ENCODE data around the gene CCDC33. TPM values are rescaled to one million over a fixed set of nuclear protein-coding genes. Genes with fewer than 3 reads are reported as not detected.

Gene CCDC33
- total RNA-seq, 2 donors from 2014 or later: 1.5 TPM; not detected in 1

DNA sequence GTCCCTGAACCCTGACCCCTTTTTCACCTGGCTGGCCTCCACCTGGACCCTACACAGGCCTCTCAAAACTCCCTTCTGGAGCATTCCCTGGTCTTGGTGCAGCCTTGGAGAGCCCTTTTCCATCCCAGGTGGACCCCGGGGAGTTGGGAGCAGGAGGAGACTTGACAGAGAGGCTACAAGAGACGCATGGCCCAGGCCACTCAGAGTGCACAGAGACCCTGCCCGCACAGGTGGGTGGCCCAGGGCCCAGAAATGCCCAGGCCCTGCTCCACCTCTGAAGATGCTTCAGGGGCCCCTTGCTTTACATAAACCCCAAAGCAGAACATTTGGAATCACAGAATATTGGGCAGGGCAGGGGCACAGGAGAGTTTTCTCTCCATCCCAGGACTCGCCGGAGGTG lies 97.0 kb downstream of the CCDC33 start:
- 96% methylated on average over 5 of the region's 5 CpGs for WGBS
- TF ChIP-seq, protein P1, sequence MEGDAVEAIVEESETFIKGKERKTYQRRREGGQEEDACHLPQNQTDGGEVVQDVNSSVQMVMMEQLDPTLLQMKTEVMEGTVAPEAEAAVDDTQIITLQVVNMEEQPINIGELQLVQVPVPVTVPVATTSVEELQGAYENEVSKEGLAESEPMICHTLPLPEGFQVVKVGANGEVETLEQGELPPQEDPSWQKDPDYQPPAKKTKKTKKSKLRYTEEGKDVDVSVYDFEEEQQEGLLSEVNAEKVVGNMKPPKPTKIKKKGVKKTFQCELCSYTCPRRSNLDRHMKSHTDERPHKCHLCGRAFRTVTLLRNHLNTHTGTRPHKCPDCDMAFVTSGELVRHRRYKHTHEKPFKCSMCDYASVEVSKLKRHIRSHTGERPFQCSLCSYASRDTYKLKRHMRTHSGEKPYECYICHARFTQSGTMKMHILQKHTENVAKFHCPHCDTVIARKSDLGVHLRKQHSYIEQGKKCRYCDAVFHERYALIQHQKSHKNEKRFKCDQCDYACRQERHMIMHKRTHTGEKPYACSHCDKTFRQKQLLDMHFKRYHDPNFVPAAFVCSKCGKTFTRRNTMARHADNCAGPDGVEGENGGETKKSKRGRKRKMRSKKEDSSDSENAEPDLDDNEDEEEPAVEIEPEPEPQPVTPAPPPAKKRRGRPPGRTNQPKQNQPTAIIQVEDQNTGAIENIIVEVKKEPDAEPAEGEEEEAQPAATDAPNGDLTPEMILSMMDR (IDR thresholded peaks at IDR 0.05): no peak
- intact Hi-C loops (cut with DNase I): no loop called here

GRCh38 chr15:74333662-74334061 lies 97.5 kb downstream of the CCDC33 start:
- Histone ChIP-seq H3K27ac (no peak overlapping the region), H3K9me3 (no peaks in the 10 kb centered on the region), H3K36me3 (no peaks in the 10 kb centered on the region), H3K4me1 (replicated peaks) (no peaks in the 10 kb centered on the region), H3K27me3 (replicated peaks; ENCODE audit: insufficient read depth) (no peaks in the 10 kb centered on the region), H3K4me3 (no peak overlapping the region)
- intact Hi-C loops (cut with DNase I): no loop called here
- WGBS: 51% methylated on average over 5 of the region's 5 CpGs
- DNase-seq (ENCODE audit: low spot score): no peak
- no peak for TF ChIP-seq POLR2A (IDR thresholded peaks at IDR 0.05)
- TF ChIP-seq, protein P1 (IDR thresholded peaks at IDR 0.05): no peak
- no peak for TF ChIP-seq POLR2AphosphoS5 (IDR thresholded peaks at IDR 0.05)

More for the DNA sequence above, 97.0 kb downstream of the CCDC33 start:
- H3K27ac ChIP-seq: no peak overlapping the region
- H3K36me3 ChIP-seq: no peaks in the 10 kb centered on the region
- no peaks in the 10 kb centered on the region for H3K27me3 ChIP-seq (replicated peaks; ENCODE audit: insufficient read depth)
- no peaks in the 10 kb centered on the region for H3K4me1 ChIP-seq (replicated peaks)
- DNase-seq (ENCODE audit: low spot score): no peak
- no peak overlapping the region for H3K4me3 ChIP-seq
- H3K9me3 ChIP-seq: no peaks in the 10 kb centered on the region

DNA sequence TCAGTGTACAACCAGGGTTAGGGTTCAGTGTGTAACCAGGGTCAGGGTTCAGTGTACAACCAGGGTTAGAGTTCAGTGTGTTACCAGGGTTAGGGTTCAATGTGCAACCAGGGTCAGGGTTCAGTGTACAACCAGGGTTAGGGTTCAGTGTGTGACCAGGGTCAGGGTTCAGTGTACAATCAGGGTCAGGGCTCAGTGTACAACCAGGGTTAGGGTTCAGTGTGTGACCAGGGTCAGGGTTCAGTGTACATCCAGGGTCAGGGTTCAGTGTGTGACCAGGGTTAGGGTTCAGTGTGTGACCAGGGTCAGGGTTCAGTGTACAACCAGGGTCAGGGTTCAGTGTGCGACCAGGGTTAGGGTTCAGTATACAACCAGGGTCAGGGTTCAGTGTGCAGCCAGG lies 98.0 kb downstream of the CCDC33 start:
- Histone ChIP-seq H3K27ac (no peak overlapping the region), H3K9me3 (no peaks in the 10 kb centered on the region), H3K4me1 (replicated peaks) (no peaks in the 10 kb centered on the region), H3K4me3 (no peak overlapping the region), H3K36me3 (no peaks in the 10 kb centered on the region), H3K27me3 (replicated peaks; ENCODE audit: insufficient read depth) (no peaks in the 10 kb centered on the region)
- intact Hi-C loops (cut with DNase I): no loop called here
- 69% methylated on average over 1 of the region's 1 CpG for WGBS
- no peak for TF ChIP-seq POLR2AphosphoS5 (IDR thresholded peaks at IDR 0.05)
- TF ChIP-seq POLR2A (IDR thresholded peaks at IDR 0.05): no peak
- TF ChIP-seq, protein P1 (IDR thresholded peaks at IDR 0.05): no peak
- no peak for DNase-seq (ENCODE audit: low spot score)

DNA sequence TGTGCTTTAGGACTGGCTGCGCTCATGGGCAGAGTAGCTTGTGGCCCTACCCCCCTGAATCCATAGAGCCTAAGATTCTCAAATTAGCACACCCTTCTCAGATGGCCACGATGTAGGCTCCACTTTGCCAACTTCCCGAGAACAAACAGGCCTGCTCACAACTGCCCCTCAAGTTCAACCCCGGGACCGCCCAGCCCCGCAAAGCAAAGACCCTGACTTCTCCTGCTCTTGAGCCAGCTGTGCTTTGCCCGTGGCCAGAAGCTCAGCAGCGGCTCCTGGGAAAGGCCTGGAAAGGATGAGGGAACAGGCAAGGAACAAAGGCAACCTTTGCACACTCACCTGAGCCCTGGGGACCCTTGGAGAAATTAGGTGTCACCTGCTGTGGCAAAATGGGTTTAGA lies 99.3 kb downstream of the CCDC33 start:
- Histone ChIP-seq H3K27ac (no peak overlapping the region), H3K4me1 (replicated peaks) (no peaks in the 10 kb centered on the region), H3K27me3 (replicated peaks; ENCODE audit: insufficient read depth) (no peaks in the 10 kb centered on the region), H3K4me3 (no peak overlapping the region), H3K9me3 (no peaks in the 10 kb centered on the region), H3K36me3 (no peaks in the 10 kb centered on the region)
- intact Hi-C loops (cut with DNase I): no loop called here
- TF ChIP-seq POLR2A (IDR thresholded peaks at IDR 0.05): no peak
- no peak for TF ChIP-seq POLR2AphosphoS5 (IDR thresholded peaks at IDR 0.05)
- TF ChIP-seq, protein P1 (IDR thresholded peaks at IDR 0.05): no peak
- DNase-seq (ENCODE audit: low spot score): no peak
- WGBS: 91% methylated on average over 8 of the region's 8 CpGs

DNA sequence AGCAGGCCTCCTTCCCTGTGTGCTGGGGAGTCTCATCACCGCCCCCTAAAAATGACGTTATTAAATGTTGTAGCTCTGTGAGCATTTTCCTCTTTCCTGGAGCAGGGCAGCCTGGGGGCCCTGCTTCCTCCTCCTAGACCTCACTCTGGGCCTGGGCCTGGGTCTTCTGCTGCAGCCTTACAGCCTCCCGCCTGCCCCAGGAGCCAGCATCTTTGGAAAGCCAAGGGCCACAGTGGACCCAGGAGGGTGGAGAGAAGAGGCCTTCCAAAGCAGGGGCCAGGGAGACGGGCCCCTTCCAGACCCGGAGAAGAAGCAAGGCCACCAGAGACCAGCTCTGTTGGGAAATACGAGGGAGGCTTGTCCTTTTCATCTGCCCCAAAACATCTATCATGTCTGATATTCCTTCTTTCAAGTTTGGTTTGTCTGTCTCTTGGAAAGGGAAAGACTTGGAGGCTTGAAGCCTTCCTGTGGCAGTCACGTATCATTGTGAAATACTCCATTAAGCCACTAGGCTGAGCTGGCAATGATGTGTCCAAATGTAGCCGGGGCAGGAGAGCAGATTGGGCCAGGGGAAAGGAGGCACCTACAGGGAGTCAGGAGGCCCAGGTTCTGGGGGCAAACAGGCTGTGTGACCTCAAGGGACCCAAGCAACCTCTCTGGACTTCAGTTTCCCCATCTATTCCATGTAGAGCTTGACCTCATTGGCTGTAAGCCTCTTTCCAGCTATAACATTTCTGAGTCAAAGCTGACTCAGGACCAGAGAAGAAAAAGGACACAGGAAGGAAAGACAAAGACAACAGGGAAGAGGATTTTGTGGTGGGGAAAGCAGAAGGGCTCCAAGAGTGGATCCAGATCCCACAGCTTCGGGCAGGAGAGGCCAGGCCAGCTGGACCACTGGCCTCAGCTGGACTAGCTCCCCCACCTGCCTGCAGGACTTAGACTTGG lies 100.2 kb downstream of the CCDC33 start:
- no peak for DNase-seq (ENCODE audit: low spot score)
- TF ChIP-seq POLR2A (IDR thresholded peaks at IDR 0.05) (no peak), POLR2AphosphoS5 (IDR thresholded peaks at IDR 0.05) (no peak)
- TF ChIP-seq, protein P1 (IDR thresholded peaks at IDR 0.05): no peak
- Histone ChIP-seq H3K4me3 (no peak overlapping the region), H3K4me1 (replicated peaks) (no peaks in the 10 kb centered on the region), H3K9me3 (no peaks in the 10 kb centered on the region), H3K27me3 (replicated peaks; ENCODE audit: insufficient read depth) (no peaks in the 10 kb centered on the region), H3K36me3 (no peaks in the 10 kb centered on the region), H3K27ac (no peak overlapping the region)
- WGBS: 87% methylated on average over 9 of the region's 9 CpGs
- intact Hi-C loops (cut with DNase I): no loop called here
